Ramos (cell line): ENCODE results near the gene BMP7.

Experiments used
- in situ Hi-C: fragments of 300-500 bp; cut with MboI; formaldehyde crosslinking; loops from one replicate; pipeline ENCODE4 v1.14.3; 2022; ENCODE audit warnings: low sequenced_read_pairs; ENCODE audit not compliant: unreplicated experiment

BMP7 gene

DNA sequence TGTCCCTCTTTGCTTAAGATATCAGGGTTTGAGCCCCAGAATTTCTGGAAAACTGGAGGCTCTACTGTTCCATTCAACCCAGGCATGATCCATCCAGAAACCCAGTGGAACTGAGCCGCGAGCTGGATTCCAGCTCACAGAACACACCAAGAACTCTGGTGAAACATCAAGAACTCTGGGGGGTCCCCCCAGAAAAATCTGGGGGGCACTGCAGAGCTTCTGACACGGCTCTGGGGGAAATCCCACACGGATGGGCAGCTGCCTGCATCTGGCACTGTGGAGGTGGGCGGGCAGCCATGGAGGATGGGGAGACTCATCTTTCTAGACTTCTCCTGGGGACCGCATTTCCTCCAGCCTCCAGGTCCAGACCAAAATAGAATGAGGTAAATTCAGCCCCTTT, 51.0 kb downstream of the BMP7 start:
- in situ Hi-C loops = no loop called here

GRCh38 chr20:57214948-57215347, 51.5 kb downstream of the BMP7 start:
- in situ Hi-C loops = no loop called here

GRCh38 chr20:57214427-57214826, 52.0 kb downstream of the BMP7 start:
- in situ Hi-C loops = no loop called here

DNA sequence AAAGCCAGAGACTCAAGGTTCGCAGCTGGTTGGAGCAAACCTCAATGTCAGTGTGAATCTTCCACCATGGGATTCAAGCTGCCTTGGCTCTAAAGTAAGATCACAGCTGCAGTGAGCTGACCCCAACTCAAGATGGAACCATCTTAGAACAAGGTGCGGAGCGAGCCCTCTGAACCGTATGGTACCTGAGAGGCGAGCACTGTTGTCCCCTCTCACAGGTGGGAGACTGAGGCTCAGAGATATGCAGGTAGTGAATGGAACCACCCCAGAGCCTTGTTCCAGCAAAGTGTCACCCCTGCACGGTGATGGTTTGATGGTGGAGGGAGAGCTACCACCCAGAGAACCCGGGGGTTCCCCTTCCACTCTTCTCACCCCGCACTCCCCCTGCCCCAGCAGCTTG, 52.5 kb downstream of the BMP7 start:
- in situ Hi-C loops = no loop called here

- in situ Hi-C loops = no loop called here
Observed at GRCh38 chr20:57213291-57213690, 53.1 kb downstream of the BMP7 start.

- in situ Hi-C loops = no loop called here
Observed at GRCh38 chr20:57212534-57213276, 53.7 kb downstream of the BMP7 start.

DNA sequence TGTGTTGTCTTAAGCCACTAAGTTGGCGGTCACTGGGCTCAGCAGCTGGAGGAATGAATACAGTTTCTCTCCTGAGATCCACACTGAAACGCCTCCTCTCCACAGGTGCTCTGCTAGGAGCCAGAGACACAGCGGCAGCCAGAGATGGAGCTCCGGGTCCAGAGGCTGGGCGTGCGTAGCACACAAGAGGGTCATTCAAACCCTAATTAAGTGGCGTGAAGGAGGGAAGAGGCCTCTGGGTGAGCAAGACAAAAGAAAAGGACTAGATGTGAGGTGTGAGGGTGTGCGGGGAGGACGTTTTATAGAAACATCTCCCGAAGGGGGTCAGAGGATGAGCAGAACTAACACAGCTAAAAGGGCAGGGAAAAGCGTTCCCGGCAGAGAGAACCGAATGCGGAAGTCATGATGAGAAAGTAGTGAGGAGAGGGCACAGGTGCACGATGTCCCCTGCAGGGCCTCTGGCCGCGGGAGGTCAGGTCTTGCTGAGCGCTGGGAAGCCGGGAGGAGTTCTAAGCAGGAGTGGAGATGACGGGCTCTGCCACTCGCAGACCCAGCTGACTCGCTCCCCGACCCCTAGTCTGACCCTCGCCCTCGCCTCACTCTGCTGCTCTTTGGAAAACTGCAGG, 54.4 kb downstream of the BMP7 start:
- in situ Hi-C loops = no loop called here

GRCh38 chr20:57211406-57211805, 55.0 kb downstream of the BMP7 start:
- in situ Hi-C loops = no loop called here

DNA sequence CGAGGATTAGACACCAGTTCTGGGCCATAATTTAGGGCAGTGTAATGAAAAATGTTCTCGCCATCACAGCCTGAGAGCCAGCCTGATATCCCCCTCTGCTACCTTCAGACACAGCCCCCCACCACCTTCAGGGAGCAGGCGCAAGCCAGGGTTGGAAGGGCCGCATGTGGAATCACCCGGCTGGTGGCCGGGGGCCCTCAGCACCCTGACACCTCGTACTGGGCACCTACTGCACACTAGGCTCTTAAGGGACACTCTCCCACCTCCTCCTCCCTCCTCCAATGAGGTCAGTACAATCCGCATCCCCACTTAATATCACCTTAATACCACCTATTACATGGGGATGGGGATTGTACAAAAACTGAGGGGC, 55.5 kb downstream of the BMP7 start:
- in situ Hi-C loops = no loop called here

DNA sequence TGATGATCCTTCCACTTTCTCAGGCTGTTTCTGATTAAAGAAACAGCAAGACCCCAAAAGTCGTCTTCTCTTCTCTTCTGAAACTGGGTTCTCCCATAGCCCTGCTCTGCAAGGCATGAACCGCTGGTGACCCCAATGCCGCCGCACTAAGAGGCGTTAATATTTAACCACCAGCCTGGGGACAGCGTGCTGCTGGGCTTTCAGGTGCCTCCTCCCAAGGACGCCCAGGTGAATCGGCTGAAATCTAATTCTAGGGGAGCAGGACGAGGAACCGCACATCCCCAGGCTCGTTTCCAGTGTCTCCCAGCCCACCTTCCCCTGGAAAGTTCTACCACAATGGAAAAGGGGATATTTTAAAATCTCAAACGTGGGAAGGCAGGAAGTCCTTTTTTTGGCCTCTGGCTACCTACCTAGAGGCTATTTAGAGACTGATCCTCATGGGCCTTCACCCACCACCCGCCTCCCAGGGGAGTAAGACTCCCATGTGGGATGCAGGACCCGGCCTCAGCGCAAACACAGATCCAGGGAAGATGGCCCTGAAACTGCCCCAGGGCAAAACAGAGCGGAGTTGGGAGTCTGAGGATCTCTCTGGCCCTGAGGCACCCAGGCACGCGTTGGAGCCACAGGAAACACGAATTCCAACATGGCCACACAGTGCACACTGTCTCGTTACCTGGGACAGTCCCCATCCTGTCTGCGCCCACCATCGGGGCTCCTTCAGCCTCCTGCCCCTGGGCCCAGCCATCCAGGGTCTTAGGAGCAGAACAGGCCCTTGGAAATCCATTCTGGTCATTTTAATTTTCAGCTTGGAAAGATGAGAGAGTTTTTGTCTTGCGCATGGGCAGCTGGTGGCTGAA, 56.2 kb downstream of the BMP7 start:
- in situ Hi-C loops = no loop called here

DNA sequence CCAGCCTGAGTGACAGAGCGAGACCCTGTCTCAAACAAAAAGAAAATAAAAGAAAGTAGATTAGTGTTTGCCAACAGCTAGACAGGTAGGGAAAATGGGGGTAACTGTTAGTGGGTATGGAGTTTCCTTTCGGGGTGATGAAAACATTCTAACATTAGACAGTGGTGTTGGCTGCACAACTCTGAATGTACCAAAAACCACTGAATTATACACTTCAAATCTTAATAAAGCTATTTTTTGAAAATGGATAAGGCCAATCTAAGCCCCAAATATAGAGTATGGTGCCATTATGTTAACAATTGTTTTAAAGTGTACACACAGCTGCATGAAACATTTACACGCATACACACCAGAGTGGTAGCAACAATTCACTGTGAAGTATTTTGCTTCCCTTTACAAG, 57.0 kb downstream of the BMP7 start:
- in situ Hi-C loops = no loop called here

DNA sequence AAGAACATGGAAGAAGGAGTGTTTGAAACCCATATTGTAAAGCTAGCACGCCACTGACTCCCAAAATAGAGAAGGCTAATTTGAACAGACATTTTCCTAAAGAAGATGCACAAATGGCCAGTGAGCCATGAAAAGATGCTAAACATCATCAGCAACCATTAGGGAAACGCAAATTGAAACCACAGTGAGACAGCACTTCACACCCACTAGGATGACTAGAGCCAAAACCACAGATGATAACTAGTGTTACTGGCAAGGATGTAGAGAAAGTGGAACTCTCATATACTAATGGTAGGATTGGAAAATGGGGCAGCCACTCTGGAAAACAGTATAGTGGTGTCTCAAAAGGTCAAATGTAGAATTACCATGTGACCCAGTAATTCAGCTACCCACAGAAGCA, 58.2 kb downstream of the BMP7 start:
- in situ Hi-C loops = no loop called here

GRCh38 chr20:57207251-57207650, 59.2 kb downstream of the BMP7 start:
- in situ Hi-C loops = no loop called here

DNA sequence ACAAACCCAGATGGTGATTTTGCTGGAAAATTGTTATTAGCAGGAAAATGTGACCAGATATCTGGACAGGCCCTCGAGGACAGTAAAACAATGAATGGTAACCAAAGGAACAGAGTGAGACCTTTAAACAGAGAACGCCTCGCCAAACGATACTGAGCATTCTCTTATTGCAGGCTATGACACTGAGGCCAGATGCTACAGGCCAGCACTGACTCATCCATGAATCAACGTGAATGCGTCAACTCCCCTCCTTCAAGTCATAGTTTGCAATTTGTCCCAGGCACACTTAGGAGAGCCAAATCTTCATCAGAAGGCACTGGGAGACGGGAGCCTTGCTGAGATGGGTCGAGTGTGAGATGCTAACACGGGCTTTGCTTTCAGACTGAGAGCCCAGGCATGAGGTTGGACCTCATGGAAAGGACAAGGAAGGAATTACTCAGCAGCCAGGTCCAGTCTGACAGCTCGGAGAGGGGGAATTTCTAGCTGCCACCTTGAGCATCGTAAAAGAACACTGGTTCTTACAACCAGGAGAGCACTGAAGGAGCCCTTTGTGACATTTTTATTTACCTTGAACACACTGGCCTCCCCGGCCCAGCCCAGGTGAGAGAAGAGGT, 60.7 kb downstream of the BMP7 start:
- in situ Hi-C loops = no loop called here

DNA sequence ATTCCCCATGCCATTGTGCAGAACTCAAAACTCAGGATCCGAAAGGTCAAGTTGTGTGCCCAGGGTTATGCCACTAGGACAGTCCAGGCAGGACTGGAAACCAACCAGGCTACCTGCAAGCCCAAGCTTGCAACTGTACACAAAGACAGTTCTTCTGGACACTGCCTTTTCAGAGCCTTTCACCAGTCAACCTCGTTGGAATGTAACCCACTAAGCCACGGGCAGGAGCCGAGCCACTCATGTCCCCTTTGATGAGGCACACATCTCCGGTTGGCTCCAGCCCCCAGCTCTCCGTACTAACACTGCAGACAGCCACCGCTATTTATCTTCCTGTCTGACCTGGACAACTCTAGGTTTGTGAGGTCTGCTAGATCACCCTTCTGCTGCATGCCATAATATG, 62.5 kb downstream of the BMP7 start:
- in situ Hi-C loops = no loop called here

DNA sequence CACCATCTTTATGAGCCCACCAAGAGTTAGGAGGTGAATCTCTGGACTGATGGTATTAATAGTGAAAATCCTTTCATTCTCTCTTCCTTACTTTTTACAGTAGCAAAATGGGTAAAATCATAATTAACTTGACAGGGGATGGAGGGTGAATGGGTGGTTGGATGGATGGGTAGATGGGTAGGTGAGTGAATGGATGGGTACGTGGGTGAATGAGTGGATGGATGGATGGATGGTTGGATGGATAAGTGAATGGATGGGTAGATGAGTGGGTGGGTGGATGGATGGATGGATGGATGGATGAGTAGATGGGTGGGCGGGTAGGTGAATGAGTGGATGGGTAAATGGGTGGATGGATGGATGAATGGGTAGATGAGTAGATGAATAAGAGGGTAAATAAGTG, 63.2 kb downstream of the BMP7 start:
- in situ Hi-C loops = no loop called here

DNA sequence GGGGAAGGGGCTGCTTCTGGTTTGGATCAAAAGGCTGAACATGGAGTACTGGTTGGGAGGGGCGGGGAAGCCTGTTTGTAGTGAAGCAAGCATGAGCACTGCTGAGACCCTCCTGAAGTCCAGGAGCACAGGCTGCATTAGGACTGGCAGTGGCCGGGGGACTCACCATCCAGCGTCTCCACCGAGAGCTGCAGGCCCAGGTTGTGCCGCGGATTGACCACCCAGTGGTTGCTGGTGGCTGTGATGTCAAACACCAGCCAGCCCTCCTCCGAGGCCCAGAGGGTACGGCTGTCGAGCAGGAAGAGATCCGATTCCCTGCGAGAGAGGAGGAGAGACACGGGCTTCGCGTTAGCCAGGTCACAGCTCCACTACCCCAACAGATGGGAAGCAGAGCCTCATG, 64.1 kb downstream of the BMP7 start:
- in situ Hi-C loops = no loop called here

- in situ Hi-C loops = no loop called here
Observed at GRCh38 chr20:57200882-57201695, 65.4 kb downstream of the BMP7 start.

DNA sequence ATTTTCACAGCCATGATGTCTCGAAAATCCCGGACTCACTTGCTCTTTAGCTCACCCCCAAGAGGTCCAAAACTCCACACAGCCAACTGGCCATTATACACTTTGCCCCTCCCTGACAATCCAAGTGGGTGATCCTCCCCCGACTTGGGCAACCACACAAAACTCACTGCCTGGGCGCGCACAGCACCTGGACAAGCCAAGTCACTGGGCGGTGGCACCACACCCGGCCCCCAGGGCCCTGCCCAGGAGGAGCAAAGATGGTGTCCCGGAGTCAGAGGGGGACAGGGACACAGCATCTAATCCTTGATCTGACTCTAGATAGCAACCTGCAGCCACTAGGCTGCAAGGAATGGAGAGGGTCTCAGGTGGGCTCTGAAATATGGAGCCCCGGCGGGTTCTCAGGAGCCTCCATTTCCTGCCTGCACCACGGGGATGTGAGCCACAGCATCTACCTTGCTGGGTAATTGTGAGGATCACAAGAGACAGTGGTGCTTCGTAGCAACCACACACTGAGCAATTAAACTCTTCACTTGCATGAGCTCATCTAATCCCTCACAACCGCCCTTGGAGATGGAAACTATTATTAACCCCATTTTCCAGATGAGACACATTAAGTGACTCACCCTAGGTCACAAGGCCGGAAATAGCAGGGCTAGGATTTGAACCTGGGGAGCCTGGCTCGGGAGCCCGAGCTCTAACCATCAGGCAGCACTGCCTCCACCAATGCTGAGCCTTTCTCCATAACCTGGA, 66.6 kb downstream of the BMP7 start:
- in situ Hi-C loops = no loop called here
